Adrenal gland (tissue), 12 donors: ENCODE data around the gene FBXO41. TPM values are rescaled to one million over a fixed set of nuclear protein-coding genes. Genes with fewer than 3 reads are reported as not detected.

Experiments used
- DNase-seq, 7 donors: peaks; one replicate each; pipeline ENCODE4 v3.0.0-alpha.2; 2019 to 2020
- H3K27ac ChIP-seq, 5 donors: fragments of 200-600 bp; sonication (generic) in 4 of 5; 1 replicate in 3 of 5; 2 replicates in 2 of 5; pipeline versions ENCODE4 v1.5.1 to v1.8.0; 2016 to 2020; ENCODE audit warnings: mild to moderate bottlenecking in 1 of 5
- H3K27me3 ChIP-seq: fragments of 200-600 bp; 2 replicates; pipeline ENCODE4 v1.8.0; 2021
- H3K36me3 ChIP-seq, 2 donors: fragments of 200-600 bp; replicated peaks in 1 of 2; 1 replicate in 1 of 2; 2 replicates in 1 of 2; pipeline versions ENCODE4 v1.5.1 to v1.8.0; 2018 to 2022
- H3K4me1 ChIP-seq, 2 donors: fragments of 200-600 bp; replicated peaks in 1 of 2; 1 replicate in 1 of 2; 2 replicates in 1 of 2; pipeline versions ENCODE4 v1.5.1 to v1.8.0; 2018 to 2021
- H3K4me3 ChIP-seq, 4 donors: fragments of 200-600 bp; sonication (generic) in 3 of 4; one replicate each; pipeline ENCODE4 v1.5.1; 2016 to 2018
- H3K9me3 ChIP-seq, 3 donors: fragments of 200-600 bp; sonication (generic) in 1 of 3; replicated peaks in 1 of 3; 1 replicate in 2 of 3; 2 replicates in 1 of 3; pipeline versions ENCODE4 v1.5.1 to v1.8.0; 2016 to 2021
- POLR2A ChIP-seq, 2 donors: fragments of 450-650 bp; IDR thresholded peaks; one replicate each; pipeline ENCODE4 v1.6.1; 2017; ENCODE audit warnings: antibody characterized with exemption in 2 of 2, mild to moderate bottlenecking in 2 of 2, moderate library complexity in 1 of 2
- WGBS, 4 donors: extraction: QIAGEN DNeasy Blood & Tissue Kit in 2 of 4; methylation state at CpG; one replicate each; pipeline versions ENCODE4 v1.1.5 to v1.1.7; 2013 to 2017; 5-methylcytosine and 5-hydroxymethylcytosine counted together
- intact Hi-C, 2 donors: fragments of 100-400 bp; cut with DNase I; formaldehyde crosslinking; loops; one replicate each; pipeline versions ENCODE4 v1.14.1 to v1.15.0; 2022 to 2023
- polyA plus RNA-seq, 3 donors: library from polyadenylated mRNA; stranded (reverse); fragments of 200-250 nt in 2 of 3; fragments of 350-450 nt in 1 of 3; fragmentation: Illumina TruSeq in 1 of 3; extraction: RNeasy Lipid Tissue Mini Kit (QIAGEN cat#74804) in 1 of 3; gene quantifications; one replicate each; pipeline ENCODE4 v1.2.3, GENCODE V29; 2013 to 2014
- total RNA-seq, 9 donors: library from RNA; depleted of rRNA in 4 of 9; stranded (reverse); fragments of >200 nt in 4 of 9; fragments of 120-200 nt in 1 of 9; fragmentation: NEBNext Ultra II Directional in 1 of 9; extraction: Animal tissue kit (Norgen Biotek cat#: 25700) in 1 of 9; gene quantifications; one replicate each; pipeline versions ENCODE4 v1.1.0 to v1.2.4, GENCODE V29; 2013 to 2023
- TF ChIP-seq, protein P1 (sequence below), 6 experiments: fragments of 450-650 bp in 4 of 6; fragments of 200-600 bp in 2 of 6; sonication (generic) in 1 of 6; IDR thresholded peaks; 1 replicate in 5 of 6; 2 replicates in 1 of 6; pipeline versions ENCODE4 v1.5.1 to v1.8.0; 2016 to 2021; ENCODE audit warnings: antibody characterized with exemption in 6 of 6, mild to moderate bottlenecking in 2 of 6, moderate library complexity in 1 of 6
- donor health status: healthy with polysubstance abuse.
- donor health status: Bipolar disorder and iron deficiency.
- donor health status: DM: yes; HTN: yes; CAD: no.
- donor health status: DM: no; HTN: no; CAD: no.
- donor health status: DM: no; HTN: no; CAD: no.
- donor health status: DM: yes; HTN: yes; CAD: no.

Gene FBXO41
- total and polyA plus RNA-seq, 12 donors = 1.8 to 12.0 (median 5.5) TPM

DNA sequence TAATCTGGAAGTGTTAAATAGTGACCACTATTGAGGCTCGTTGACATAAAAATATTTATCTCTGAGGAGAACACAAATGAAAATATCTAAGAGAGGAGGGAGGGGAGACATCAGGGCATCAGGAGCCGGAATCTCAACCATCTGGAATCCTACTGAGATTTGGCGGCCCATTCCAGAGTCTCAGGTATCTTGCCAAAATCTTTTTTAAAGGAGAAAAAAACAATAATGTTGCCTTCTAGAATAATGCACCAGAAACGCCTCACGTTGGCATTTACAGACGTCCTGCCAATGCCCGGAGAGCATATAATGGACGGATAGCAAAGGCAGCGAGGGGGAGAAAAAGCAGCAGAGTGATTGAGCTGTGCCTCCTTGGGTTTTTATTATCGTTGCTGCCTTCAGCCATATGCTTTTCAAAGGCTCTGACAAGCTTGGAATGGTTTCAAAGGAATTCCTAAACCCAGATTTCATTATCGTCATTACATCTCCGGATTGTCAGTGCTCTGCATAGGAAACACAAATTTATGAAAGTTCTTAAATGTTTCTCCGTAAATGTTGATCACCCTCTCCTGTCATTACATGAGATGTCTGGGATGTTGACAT is 39.9 kb upstream of the FBXO41 start:
- Histone ChIP-seq H3K27me3 (peaks cover 14% of the 10 kb centered on the region), H3K4me1 (no peaks in the 10 kb centered on the region), H3K36me3 (no peaks in the 10 kb centered on the region), H3K27ac (no peak overlapping the region), H3K4me3 (no peak overlapping the region), H3K9me3 (no peaks in the 10 kb centered on the region)
- DNase-seq = no peak
- WGBS, 4 donors = 45 to 52% (median 51%) methylated on average over 13 of the region's 13 CpGs
- intact Hi-C loops = no loop called here
- TF ChIP-seq POLR2A (IDR thresholded peaks at IDR 0.05) = no peak
- TF ChIP-seq, protein P1, sequence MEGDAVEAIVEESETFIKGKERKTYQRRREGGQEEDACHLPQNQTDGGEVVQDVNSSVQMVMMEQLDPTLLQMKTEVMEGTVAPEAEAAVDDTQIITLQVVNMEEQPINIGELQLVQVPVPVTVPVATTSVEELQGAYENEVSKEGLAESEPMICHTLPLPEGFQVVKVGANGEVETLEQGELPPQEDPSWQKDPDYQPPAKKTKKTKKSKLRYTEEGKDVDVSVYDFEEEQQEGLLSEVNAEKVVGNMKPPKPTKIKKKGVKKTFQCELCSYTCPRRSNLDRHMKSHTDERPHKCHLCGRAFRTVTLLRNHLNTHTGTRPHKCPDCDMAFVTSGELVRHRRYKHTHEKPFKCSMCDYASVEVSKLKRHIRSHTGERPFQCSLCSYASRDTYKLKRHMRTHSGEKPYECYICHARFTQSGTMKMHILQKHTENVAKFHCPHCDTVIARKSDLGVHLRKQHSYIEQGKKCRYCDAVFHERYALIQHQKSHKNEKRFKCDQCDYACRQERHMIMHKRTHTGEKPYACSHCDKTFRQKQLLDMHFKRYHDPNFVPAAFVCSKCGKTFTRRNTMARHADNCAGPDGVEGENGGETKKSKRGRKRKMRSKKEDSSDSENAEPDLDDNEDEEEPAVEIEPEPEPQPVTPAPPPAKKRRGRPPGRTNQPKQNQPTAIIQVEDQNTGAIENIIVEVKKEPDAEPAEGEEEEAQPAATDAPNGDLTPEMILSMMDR (IDR thresholded peaks at IDR 0.05) = no peak

DNA sequence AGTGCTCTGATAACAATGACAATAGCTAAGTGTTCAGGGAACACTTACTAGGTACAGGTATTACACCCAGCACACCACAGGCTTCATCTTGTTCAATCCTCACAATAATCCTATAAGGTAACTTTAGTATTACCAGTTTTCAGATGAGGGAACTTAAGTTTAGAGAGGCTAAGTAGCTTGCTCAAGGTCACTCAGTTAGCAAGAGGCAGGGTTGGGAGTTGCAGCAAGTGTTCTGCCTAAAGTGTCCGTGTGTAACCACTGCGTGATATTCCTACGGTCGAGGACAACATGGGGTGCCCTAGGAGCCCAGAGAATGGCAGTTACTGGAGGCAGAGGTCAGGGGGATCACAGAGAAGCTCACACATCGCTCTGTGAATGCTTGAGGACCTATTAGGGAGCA is 39.3 kb upstream of the FBXO41 start:
- intact Hi-C loops = no loop called here
- Histone ChIP-seq H3K9me3 (no peaks in the 10 kb centered on the region), H3K27ac (no peak overlapping the region), H3K36me3 (no peaks in the 10 kb centered on the region), H3K4me3 (no peak overlapping the region), H3K27me3 (peaks cover 14% of the 10 kb centered on the region), H3K4me1 (no peaks in the 10 kb centered on the region)
- TF ChIP-seq, protein P1 (IDR thresholded peaks at IDR 0.05) = no peak
- no peak for TF ChIP-seq POLR2A (IDR thresholded peaks at IDR 0.05)
- WGBS, 4 donors = 57 to 73% (median 67%) methylated on average over 5 of the region's 5 CpGs
- DNase-seq = no peak

DNA sequence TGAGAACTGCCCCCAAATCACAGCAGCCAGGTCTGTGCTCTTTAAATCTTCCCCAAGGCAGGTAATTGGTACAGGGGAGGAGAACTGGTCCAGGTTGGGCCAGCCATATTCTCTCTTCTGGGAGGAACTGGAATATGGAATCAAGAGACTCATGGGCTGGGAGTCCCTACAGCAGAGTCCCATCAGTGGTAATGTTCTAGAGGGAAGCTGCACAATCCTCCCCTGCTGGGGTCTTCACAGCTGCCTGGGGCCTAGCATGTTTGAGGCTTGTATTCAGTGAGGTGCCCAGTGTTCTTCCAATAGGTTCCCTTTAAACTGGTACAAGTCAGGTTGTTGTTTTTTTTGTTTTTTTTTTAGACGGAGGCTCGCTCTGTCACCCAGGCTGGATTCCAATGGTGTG is 30.2 kb upstream of the FBXO41 start:
- no peak overlapping the region for H3K27ac ChIP-seq
- H3K4me3 ChIP-seq = no peak overlapping the region
- no peaks in the 10 kb centered on the region for H3K4me1 ChIP-seq
- H3K9me3 ChIP-seq = no peaks in the 10 kb centered on the region
- 82 to 89% (median 86%) methylated on average over 2 of the region's 2 CpGs for WGBS, 4 donors
- TF ChIP-seq, protein P1 (IDR thresholded peaks at IDR 0.05) = no peak
- no peak for TF ChIP-seq POLR2A (IDR thresholded peaks at IDR 0.05)
- intact Hi-C loops = no loop called here
- no peaks in the 10 kb centered on the region for H3K36me3 ChIP-seq
- peaks cover 7% of the 10 kb centered on the region for H3K27me3 ChIP-seq
- no peak for DNase-seq

DNA sequence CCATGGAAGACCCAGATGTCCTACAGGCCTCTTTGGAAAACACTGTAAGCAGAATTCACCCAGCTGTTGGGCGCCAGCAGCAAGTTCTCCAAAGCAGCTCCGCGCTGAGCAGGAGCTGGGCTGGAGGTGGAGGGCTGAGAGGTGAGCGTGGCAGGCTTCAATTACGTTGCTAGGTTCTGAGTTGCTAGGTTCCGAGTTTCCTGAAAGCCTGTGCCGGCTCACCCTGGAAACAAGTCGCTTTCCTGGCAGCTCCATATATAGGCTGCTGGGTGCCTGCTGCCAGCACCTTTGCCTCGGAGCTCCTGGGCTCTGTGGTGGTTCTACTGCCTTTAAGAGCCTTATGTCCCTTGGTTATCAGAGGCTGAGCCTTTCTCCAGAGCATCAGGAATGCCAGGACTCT is 23.4 kb upstream of the FBXO41 start:
- intact Hi-C loops = no loop called here
- DNase-seq = peak in 2 of 7 donors; percentile 17 to 85
- H3K27ac ChIP-seq = peak overlapping the region in 1 of 5 donors; percentile 18

More for the DNA sequence above, 23.4 kb upstream of the FBXO41 start:
- H3K9me3 ChIP-seq = no peaks in the 10 kb centered on the region
- 63 to 80% (median 68%) methylated on average over 1 to 9 of the region's 9 CpGs for WGBS, 4 donors
- H3K27me3 ChIP-seq = no peaks in the 10 kb centered on the region
- TF ChIP-seq POLR2A (IDR thresholded peaks at IDR 0.05) = no peak
- TF ChIP-seq, protein P1 (IDR thresholded peaks at IDR 0.05) = no peak
- H3K4me3 ChIP-seq = no peak overlapping the region
- no peaks in the 10 kb centered on the region for H3K36me3 ChIP-seq
- H3K4me1 ChIP-seq = no peaks in the 10 kb centered on the region
